ENCODE data around the gene ZNHIT3. TPM values are rescaled to one million over a fixed set of nuclear protein-coding genes. Genes with fewer than 3 reads are reported as not detected.

The ZNHIT3 gene
- total RNA-seq, 1 experiment from 2014 or later = 33.9 TPM

DNA sequence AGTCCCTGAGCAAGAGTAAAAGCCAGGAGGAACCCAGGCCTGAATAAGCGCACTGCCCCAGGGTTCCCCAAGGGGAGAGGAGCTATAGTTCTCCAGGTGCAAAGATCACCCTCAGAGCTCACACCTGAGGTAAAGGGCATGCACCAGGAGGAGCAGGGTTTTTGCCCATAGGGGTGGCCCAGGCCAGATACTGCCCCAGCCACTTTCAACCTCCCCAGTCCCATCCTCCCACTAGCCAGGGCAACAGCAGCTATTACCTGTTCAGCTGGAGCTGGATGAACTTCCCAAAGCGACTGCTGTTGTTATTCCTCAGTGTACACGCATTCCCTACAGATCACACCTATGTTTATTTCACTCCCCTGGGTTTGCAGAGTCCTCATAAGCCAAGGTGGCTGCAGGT lies 28.4 kb downstream of the ZNHIT3 start:
- H3K9me3 Mint-ChIP-seq (ENCODE audit: unreplicated experiment) = no peaks in the 10 kb centered on the region
- ChIA-PET CTCF (interaction anchor here (0.8 to 1.0 kb wide), 2 partner anchors 19 to 36 kb away, joined by 3 read pairs; no protein-coding TSS in a partner anchor), POLR2A (interaction anchor here (1.2 to 1.7 kb wide), 3 partner anchors 10 to 20 kb away, joined by 3 to 11 read pairs (median 4); partner anchors contain the start of genes MYO19 and PIGW)
- H3K4me1 Mint-ChIP-seq (ENCODE audit: insufficient read depth, unreplicated experiment) = no peaks in the 10 kb centered on the region
- H3K36me3 Mint-ChIP-seq (ENCODE audit: insufficient read depth, unreplicated experiment) = peaks cover 41% of the 10 kb centered on the region
- H3K27ac Mint-ChIP-seq (ENCODE audit: low read depth, unreplicated experiment) = peak overlapping the region; percentile 35
- no TSS peak for BruUV-seq (replicated peaks)
- no peak for DNase-seq (ENCODE audit: unreplicated experiment)
- H3K4me3 Mint-ChIP-seq (ENCODE audit: unreplicated experiment) = no peak overlapping the region
- H3K27me3 Mint-ChIP-seq (ENCODE audit: insufficient read depth, unreplicated experiment) = no peaks in the 10 kb centered on the region
- intact Hi-C loops (cut with micrococcal nuclease) = no loop called here
- TF ChIP-seq CTCF (IDR thresholded peaks at IDR 0.05; ENCODE audit: unreplicated experiment) = no peak

DNA sequence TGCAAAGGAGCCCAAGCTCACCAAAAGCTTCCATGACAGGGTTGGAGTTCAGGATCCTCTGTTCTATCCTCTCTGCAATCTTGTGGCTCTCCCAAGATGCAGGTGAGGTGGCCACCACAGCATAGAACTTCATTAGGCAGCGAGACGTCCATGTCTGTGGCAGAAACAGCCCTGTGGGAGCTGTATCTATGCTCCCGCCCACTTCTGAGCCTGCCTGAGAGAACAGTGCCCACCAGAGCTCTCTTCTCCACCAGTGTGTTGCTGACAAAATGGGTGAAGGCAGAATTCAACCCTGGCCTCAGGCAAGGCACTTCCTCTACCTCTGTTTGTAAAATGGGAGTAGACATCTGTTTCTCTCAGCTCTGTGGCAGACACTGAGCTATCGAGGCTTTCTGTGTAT lies 29.4 kb downstream of the ZNHIT3 start:
- ChIA-PET CTCF (interaction anchor here (0.5 kb wide), 1 partner anchor 396 kb away, joined by 3 read pairs; no protein-coding TSS in a partner anchor), POLR2A (interaction anchor here (0.8 to 1.7 kb wide), 3 partner anchors 12 to 30 kb away, joined by 4 to 11 read pairs (median 4); partner anchors contain the start of genes MYO19 and PIGW)
- no peaks in the 10 kb centered on the region for H3K4me1 Mint-ChIP-seq (ENCODE audit: insufficient read depth, unreplicated experiment)
- no peak overlapping the region for H3K4me3 Mint-ChIP-seq (ENCODE audit: unreplicated experiment)
- H3K27ac Mint-ChIP-seq (ENCODE audit: low read depth, unreplicated experiment) = no peak overlapping the region
- intact Hi-C loops (cut with micrococcal nuclease) = no loop called here
- BruUV-seq (replicated peaks) = no TSS peak
- no peaks in the 10 kb centered on the region for H3K27me3 Mint-ChIP-seq (ENCODE audit: insufficient read depth, unreplicated experiment)
- no peak for DNase-seq (ENCODE audit: unreplicated experiment)
- no peaks in the 10 kb centered on the region for H3K9me3 Mint-ChIP-seq (ENCODE audit: unreplicated experiment)
- H3K36me3 Mint-ChIP-seq (ENCODE audit: insufficient read depth, unreplicated experiment) = peaks cover 51% of the 10 kb centered on the region
- no peak for TF ChIP-seq CTCF (IDR thresholded peaks at IDR 0.05; ENCODE audit: unreplicated experiment)

- Mint-ChIP-seq H3K4me1 (ENCODE audit: insufficient read depth, unreplicated experiment) (peaks cover 5% of the 10 kb centered on the region), H3K4me3 (ENCODE audit: unreplicated experiment) (no peak overlapping the region), H3K27me3 (ENCODE audit: insufficient read depth, unreplicated experiment) (no peaks in the 10 kb centered on the region), H3K9me3 (ENCODE audit: unreplicated experiment) (no peaks in the 10 kb centered on the region), H3K27ac (ENCODE audit: low read depth, unreplicated experiment) (no peak overlapping the region), H3K36me3 (ENCODE audit: insufficient read depth, unreplicated experiment) (peaks cover 75% of the 10 kb centered on the region)
- CTCF ChIA-PET = interaction anchor here (0.8 kb wide), 1 partner anchor 11 kb away, joined by 3 read pairs; no protein-coding TSS in a partner anchor
- POLR2A ChIA-PET = interaction anchor here (3.7 kb wide), 1 partner anchor 12 kb away, joined by 10 read pairs; the partner anchor contains the start of genes MYO19 and PIGW
- DNase-seq (ENCODE audit: unreplicated experiment) = no peak
- intact Hi-C loops (cut with micrococcal nuclease) = no loop called here
- no TSS peak for BruUV-seq (replicated peaks)
- TF ChIP-seq CTCF (IDR thresholded peaks at IDR 0.05; ENCODE audit: unreplicated experiment) = no peak
These were observed 36.6 kb downstream of the ZNHIT3 start for GRCh38 chr17:36523113-36523512.

- CTCF ChIA-PET = interaction anchor here (0.8 kb wide), 1 partner anchor 10 kb away, joined by 6 read pairs; the partner anchor contains the start of genes MYO19 and PIGW
- H3K9me3 Mint-ChIP-seq (ENCODE audit: unreplicated experiment) = no peaks in the 10 kb centered on the region
- intact Hi-C loops (cut with micrococcal nuclease) = no loop called here
These were observed 38.0 kb downstream of the ZNHIT3 start for GRCh38 chr17:36524428-36524876.

More at GRCh38 chr17:36524428-36524876, 38.0 kb downstream of the ZNHIT3 start:
- Mint-ChIP-seq H3K27me3 (ENCODE audit: insufficient read depth, unreplicated experiment) (no peaks in the 10 kb centered on the region), H3K36me3 (ENCODE audit: insufficient read depth, unreplicated experiment) (peaks cover 70% of the 10 kb centered on the region), H3K4me3 (ENCODE audit: unreplicated experiment) (no peak overlapping the region), H3K4me1 (ENCODE audit: insufficient read depth, unreplicated experiment) (peaks cover 11% of the 10 kb centered on the region), H3K27ac (ENCODE audit: low read depth, unreplicated experiment) (no peak overlapping the region)
- POLR2A ChIA-PET = interaction anchor here (0.7 to 3.7 kb wide), 5 partner anchors 9 to 26 kb away, joined by 3 to 10 read pairs (median 6); partner anchors contain the start of genes MYO19 and PIGW
- no TSS peak for BruUV-seq (replicated peaks)
- TF ChIP-seq CTCF (IDR thresholded peaks at IDR 0.05; ENCODE audit: unreplicated experiment) = no peak
- no peak for DNase-seq (ENCODE audit: unreplicated experiment)
